OCI-LY7 (cell line): ENCODE measurements around the gene NCKAP5. TPM values are rescaled to one million over a fixed set of nuclear protein-coding genes. Genes with fewer than 3 reads are reported as not detected.

Source experiments
- BruUV-seq: library from RNA; stranded (reverse); fragments of 400-500 nt; replicated peaks from 2 replicates; lab custom pipeline; 2021; lab: Mats Ljungman, UMichigan
- CTCF ChIA-PET: fragments of 300-600 bp; sonication (Branson Sonifier 250); formaldehyde crosslinking; loops from one replicate; lab custom pipeline; 2022; ENCODE audit warnings: antibody characterized with exemption; ENCODE audit not compliant: unreplicated experiment; lab: Charles Lee
- POLR2A ChIA-PET: fragments of 300-600 bp; sonication (Branson Sonifier 250); formaldehyde crosslinking; loops from one replicate; lab custom pipeline; 2022; ENCODE audit warnings: antibody characterized with exemption; lab: Charles Lee
- DNase-seq: peaks from one replicate; pipeline ENCODE4 v3.0.0-alpha.2; 2015; ENCODE audit warnings: low spot score
- H2AFZ ChIP-seq: fragments of 200-600 bp; sonication (generic), shearing (Covaris generic); 2 replicates; pipeline ENCODE4 v1.6.1; 2014; ENCODE audit warnings: mild to moderate bottlenecking, antibody characterized with exemption, low read length, moderate library complexity
- H3K27ac ChIP-seq: fragments of 200-600 bp; sonication (generic); 2 replicates; pipeline ENCODE4 v1.5.1; 2014; ENCODE audit warnings: mixed run types, low read depth, mild to moderate bottlenecking, moderate library complexity, low read length, inconsistent platforms; ENCODE audit not compliant: poor library complexity, severe bottlenecking
- H3K36me3 ChIP-seq: fragments of 200-600 bp; sonication (generic); 2 replicates; pipeline ENCODE4 v1.6.1; 2014; ENCODE audit warnings: mild to moderate bottlenecking, antibody characterized with exemption, low read length, moderate library complexity, mixed read lengths; ENCODE audit not compliant: insufficient read depth
- H3K4me1 ChIP-seq: fragments of 200-600 bp; sonication (generic); 2 replicates; pipeline ENCODE4 v1.5.1; 2014; ENCODE audit warnings: mild to moderate bottlenecking, low read length; ENCODE audit not compliant: insufficient read depth, poor library complexity, severe bottlenecking
- H3K4me2 ChIP-seq: fragments of 200-600 bp; sonication (generic); 2 replicates; pipeline ENCODE4 v1.6.1; 2014; ENCODE audit warnings: mild to moderate bottlenecking, low read length
- H3K4me3 ChIP-seq: fragments of 200-600 bp; sonication (generic); 2 replicates; pipeline ENCODE4 v1.5.1; 2014; ENCODE audit warnings: mild to moderate bottlenecking, low read depth, low read length; ENCODE audit not compliant: poor library complexity, severe bottlenecking
- H3K79me2 ChIP-seq: fragments of 200-600 bp; sonication (generic); 2 replicates; pipeline ENCODE4 v1.6.1; 2016; ENCODE audit warnings: low read depth, mild to moderate bottlenecking, low read length, moderate library complexity, mixed read lengths; ENCODE audit not compliant: insufficient read depth
- H3K9me2 ChIP-seq: fragments of 200-600 bp; sonication (generic); 2 replicates; pipeline ENCODE4 v1.6.1; 2016; ENCODE audit warnings: mild to moderate bottlenecking, low read length, mixed read lengths; ENCODE audit not compliant: insufficient read depth
- H3K9me3 ChIP-seq: fragments of 200-600 bp; sonication (generic); 2 replicates; pipeline ENCODE4 v1.6.1; 2014; ENCODE audit warnings: mild to moderate bottlenecking, mixed run types, low read length, mixed read lengths
- H4K20me1 ChIP-seq: fragments of 200-600 bp; sonication (generic); 2 replicates; pipeline ENCODE4 v1.6.1; 2014; ENCODE audit warnings: mild to moderate bottlenecking, antibody characterized with exemption, low read length, moderate library complexity, mixed read lengths; ENCODE audit not compliant: insufficient read depth
- CTCF ChIP-seq: fragments of 200-600 bp; sonication (generic); conservative IDR thresholded peaks from 2 replicates; pipeline ENCODE4 v1.5.1; 2014; ENCODE audit warnings: mild to moderate bottlenecking, antibody characterized with exemption, low read length, moderate library complexity, mixed read lengths
- EZH2phosphoT487 ChIP-seq: fragments of 200-600 bp; sonication (generic); IDR thresholded peaks from 2 replicates; pipeline ENCODE4 v1.6.1; 2018; ENCODE audit warnings: low read depth, borderline replicate concordance, mild to moderate bottlenecking, mixed run types, antibody characterized with exemption, low read length, moderate library complexity, mixed read lengths
- intact Hi-C: fragments of 100-400 bp; cut with micrococcal nuclease; formaldehyde crosslinking; loops from one replicate; pipeline ENCODE4 v1.10.0; 2022; ENCODE audit not compliant: unreplicated experiment
- total RNA-seq, 2 experiments: library from RNA; depleted of rRNA in 1 of 2; stranded (reverse); fragments of >200 nt in 1 of 2; shearing (Covaris generic) in 1 of 2; gene quantifications; 2 replicates each; pipeline ENCODE4 v1.2.3, GENCODE V29; 2014 to 2022

The NCKAP5 gene
- total RNA-seq, 2 experiments from 2014 or later: not detected

- Histone ChIP-seq H3K27ac (no peak overlapping the region), H2AFZ (no peak overlapping the region), H3K4me1 (no peaks in the 10 kb centered on the region), H4K20me1 (no peaks in the 10 kb centered on the region), H3K9me2 (no peaks in the 10 kb centered on the region), H3K4me2 (no peak overlapping the region), H3K9me3 (no peaks in the 10 kb centered on the region), H3K79me2 (no peaks in the 10 kb centered on the region), H3K4me3 (no peak overlapping the region), H3K36me3 (no peaks in the 10 kb centered on the region)
- TF ChIP-seq EZH2phosphoT487 (no peak), CTCF (no peak)
- intact Hi-C loops: no loop called here
- ChIA-PET CTCF (no interaction called here), POLR2A (interaction anchor here (0.7 kb wide), 1 partner anchor 76 kb away, joined by 4 read pairs; no protein-coding TSS in a partner anchor)
- no TSS peak for BruUV-seq
- no peak for DNase-seq
Observed at GRCh38 chr2:133486771-133487191, 81.5 kb downstream of the NCKAP5 start.

GRCh38 chr2:133485868-133486267 lies 82.4 kb downstream of the NCKAP5 start:
- H3K27ac ChIP-seq: no peak overlapping the region
- H3K9me2 ChIP-seq: no peaks in the 10 kb centered on the region
- H3K9me3 ChIP-seq: no peaks in the 10 kb centered on the region
- no TSS peak for BruUV-seq
- H3K4me3 ChIP-seq: no peak overlapping the region
- no peak for DNase-seq
- POLR2A ChIA-PET: no interaction called here
- no peak overlapping the region for H3K4me2 ChIP-seq
- H2AFZ ChIP-seq: no peak overlapping the region
- no peaks in the 10 kb centered on the region for H4K20me1 ChIP-seq
- H3K36me3 ChIP-seq: no peaks in the 10 kb centered on the region
- CTCF ChIA-PET: no interaction called here
- intact Hi-C loops: no loop called here
- TF ChIP-seq EZH2phosphoT487: no peak
- TF ChIP-seq CTCF: no peak
- H3K79me2 ChIP-seq: no peaks in the 10 kb centered on the region
- no peaks in the 10 kb centered on the region for H3K4me1 ChIP-seq

- H3K4me1 ChIP-seq: no peaks in the 10 kb centered on the region
- H3K79me2 ChIP-seq: no peaks in the 10 kb centered on the region
- intact Hi-C loops: no loop called here
- H3K27ac ChIP-seq: no peak overlapping the region
- no peak for DNase-seq
- no peak overlapping the region for H3K4me3 ChIP-seq
- ChIA-PET CTCF (no interaction called here), POLR2A (no interaction called here)
- BruUV-seq: no TSS peak
- no peaks in the 10 kb centered on the region for H3K9me3 ChIP-seq
- H4K20me1 ChIP-seq: no peaks in the 10 kb centered on the region
- H3K9me2 ChIP-seq: no peaks in the 10 kb centered on the region
- no peak overlapping the region for H2AFZ ChIP-seq
- no peak for TF ChIP-seq EZH2phosphoT487
- no peak for TF ChIP-seq CTCF
- no peak overlapping the region for H3K4me2 ChIP-seq
- no peaks in the 10 kb centered on the region for H3K36me3 ChIP-seq
Observed at GRCh38 chr2:133484784-133485183, 83.5 kb downstream of the NCKAP5 start.
